HL-60 (cell line): ENCODE measurements around the gene ZNF318.

ENCODE experiments used
- TF ChIP-seq, protein P1 (sequence below): IDR thresholded peaks from 2 replicates; pipeline ENCODE4 v1.6.1; 2012; ENCODE audit warnings: low read depth; ENCODE audit not compliant: insufficient replicate concordance
- TF ChIP-seq, protein P2 (sequence below): IDR thresholded peaks from one replicate; pipeline ENCODE4 v1.5.1; 2011; ENCODE audit warnings: low read length, control low read depth, inconsistent platforms; ENCODE audit not compliant: insufficient read depth

DNA sequence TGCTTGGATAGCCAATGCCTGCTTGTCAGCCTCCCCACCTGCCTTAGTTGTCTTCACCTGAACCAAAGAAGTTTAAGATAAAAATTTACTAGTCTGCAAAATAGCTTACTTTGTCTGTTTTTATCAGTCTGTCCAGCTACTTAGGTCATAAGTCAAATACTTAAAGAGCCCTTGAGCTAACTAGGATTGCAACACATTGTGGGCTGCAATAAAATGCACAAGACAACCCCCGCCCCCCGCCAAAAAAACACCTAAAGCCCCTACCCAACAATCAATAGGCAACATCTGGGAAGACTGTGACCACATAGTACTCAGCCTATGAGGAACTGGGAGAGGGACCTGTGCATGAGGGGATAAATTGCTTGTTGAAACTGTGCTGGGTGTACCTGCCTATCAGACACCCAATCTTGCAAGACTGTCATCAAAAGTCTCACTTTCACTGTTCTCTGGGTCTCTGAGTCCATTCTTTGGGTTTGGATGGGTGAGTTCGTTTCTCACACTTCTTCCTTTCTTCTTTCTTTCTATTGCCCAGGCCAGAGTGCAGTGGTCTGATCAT is 30.6 kb upstream of the ZNF318 start:
- TF ChIP-seq, protein P1, sequence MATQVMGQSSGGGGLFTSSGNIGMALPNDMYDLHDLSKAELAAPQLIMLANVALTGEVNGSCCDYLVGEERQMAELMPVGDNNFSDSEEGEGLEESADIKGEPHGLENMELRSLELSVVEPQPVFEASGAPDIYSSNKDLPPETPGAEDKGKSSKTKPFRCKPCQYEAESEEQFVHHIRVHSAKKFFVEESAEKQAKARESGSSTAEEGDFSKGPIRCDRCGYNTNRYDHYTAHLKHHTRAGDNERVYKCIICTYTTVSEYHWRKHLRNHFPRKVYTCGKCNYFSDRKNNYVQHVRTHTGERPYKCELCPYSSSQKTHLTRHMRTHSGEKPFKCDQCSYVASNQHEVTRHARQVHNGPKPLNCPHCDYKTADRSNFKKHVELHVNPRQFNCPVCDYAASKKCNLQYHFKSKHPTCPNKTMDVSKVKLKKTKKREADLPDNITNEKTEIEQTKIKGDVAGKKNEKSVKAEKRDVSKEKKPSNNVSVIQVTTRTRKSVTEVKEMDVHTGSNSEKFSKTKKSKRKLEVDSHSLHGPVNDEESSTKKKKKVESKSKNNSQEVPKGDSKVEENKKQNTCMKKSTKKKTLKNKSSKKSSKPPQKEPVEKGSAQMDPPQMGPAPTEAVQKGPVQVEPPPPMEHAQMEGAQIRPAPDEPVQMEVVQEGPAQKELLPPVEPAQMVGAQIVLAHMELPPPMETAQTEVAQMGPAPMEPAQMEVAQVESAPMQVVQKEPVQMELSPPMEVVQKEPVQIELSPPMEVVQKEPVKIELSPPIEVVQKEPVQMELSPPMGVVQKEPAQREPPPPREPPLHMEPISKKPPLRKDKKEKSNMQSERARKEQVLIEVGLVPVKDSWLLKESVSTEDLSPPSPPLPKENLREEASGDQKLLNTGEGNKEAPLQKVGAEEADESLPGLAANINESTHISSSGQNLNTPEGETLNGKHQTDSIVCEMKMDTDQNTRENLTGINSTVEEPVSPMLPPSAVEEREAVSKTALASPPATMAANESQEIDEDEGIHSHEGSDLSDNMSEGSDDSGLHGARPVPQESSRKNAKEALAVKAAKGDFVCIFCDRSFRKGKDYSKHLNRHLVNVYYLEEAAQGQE: no peak
- TF ChIP-seq, protein P2, sequence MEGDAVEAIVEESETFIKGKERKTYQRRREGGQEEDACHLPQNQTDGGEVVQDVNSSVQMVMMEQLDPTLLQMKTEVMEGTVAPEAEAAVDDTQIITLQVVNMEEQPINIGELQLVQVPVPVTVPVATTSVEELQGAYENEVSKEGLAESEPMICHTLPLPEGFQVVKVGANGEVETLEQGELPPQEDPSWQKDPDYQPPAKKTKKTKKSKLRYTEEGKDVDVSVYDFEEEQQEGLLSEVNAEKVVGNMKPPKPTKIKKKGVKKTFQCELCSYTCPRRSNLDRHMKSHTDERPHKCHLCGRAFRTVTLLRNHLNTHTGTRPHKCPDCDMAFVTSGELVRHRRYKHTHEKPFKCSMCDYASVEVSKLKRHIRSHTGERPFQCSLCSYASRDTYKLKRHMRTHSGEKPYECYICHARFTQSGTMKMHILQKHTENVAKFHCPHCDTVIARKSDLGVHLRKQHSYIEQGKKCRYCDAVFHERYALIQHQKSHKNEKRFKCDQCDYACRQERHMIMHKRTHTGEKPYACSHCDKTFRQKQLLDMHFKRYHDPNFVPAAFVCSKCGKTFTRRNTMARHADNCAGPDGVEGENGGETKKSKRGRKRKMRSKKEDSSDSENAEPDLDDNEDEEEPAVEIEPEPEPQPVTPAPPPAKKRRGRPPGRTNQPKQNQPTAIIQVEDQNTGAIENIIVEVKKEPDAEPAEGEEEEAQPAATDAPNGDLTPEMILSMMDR: no peak
